Adipose tissue (tissue), 3 donors: ENCODE measurements around the gene SPATA32. TPM values are rescaled to one million over a fixed set of nuclear protein-coding genes. Genes with fewer than 3 reads are reported as not detected.

ENCODE experiments used
- H3K27ac ChIP-seq: one replicate; pipeline ENCODE4 v1.5.1; 2013; ENCODE audit warnings: low read depth, low read length
- WGBS, 3 donors: extraction: QIAGEN DNeasy Blood & Tissue Kit; methylation state at CpG; one replicate each; pipeline ENCODE4 v1.1.7; 2013; 5-methylcytosine and 5-hydroxymethylcytosine counted together
- polyA plus RNA-seq, 3 donors: library from polyadenylated mRNA; stranded (reverse); fragments of 200-250 nt; gene quantifications; one replicate each; pipeline ENCODE4 v1.2.3, GENCODE V29; 2013
- donor health status: healthy with polysubstance abuse.
- donor health status: Bipolar disorder and iron deficiency.
- donor health status: healthy.

The SPATA32 gene
- polyA plus RNA-seq, 3 donors = 0.05 to 0.07 TPM; not detected in 1

GRCh38 chr17:45296833-45297124, 34.9 kb upstream of the SPATA32 start:
- H3K27ac ChIP-seq = no peak overlapping the region

GRCh38 chr17:45296003-45296832, 34.3 kb upstream of the SPATA32 start:
- 69 to 94% (median 77%) methylated on average over 7 of the region's 7 CpGs for WGBS, 3 donors
- H3K27ac ChIP-seq = no peak overlapping the region

More at GRCh38 chr17:45296833-45297124, 34.9 kb upstream of the SPATA32 start:
- 32 to 49% (median 39%) methylated on average over 1 of the region's 1 CpG for WGBS, 3 donors

DNA sequence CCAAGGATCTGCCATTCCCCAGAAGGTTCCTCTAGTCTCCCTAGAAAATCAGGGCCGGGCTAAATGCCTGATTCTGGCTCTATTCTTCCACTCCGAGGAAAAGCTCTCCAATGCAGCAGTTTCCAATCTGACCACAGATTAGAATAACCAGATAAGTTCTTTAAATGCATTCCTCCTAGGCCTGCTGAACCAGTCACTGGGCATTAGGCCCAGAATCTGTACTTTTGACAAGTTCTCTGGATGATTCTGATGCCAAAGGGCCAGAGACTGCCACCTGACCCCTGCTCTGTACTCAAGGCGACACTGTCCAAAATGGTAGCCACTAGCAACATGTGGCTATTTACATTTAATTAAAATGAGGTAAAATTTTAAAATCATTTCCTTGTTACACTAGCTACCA, 32.6 kb upstream of the SPATA32 start:
- H3K27ac ChIP-seq = no peak overlapping the region
- 21 to 60% (median 50%) methylated on average over 3 of the region's 3 CpGs for WGBS, 3 donors

DNA sequence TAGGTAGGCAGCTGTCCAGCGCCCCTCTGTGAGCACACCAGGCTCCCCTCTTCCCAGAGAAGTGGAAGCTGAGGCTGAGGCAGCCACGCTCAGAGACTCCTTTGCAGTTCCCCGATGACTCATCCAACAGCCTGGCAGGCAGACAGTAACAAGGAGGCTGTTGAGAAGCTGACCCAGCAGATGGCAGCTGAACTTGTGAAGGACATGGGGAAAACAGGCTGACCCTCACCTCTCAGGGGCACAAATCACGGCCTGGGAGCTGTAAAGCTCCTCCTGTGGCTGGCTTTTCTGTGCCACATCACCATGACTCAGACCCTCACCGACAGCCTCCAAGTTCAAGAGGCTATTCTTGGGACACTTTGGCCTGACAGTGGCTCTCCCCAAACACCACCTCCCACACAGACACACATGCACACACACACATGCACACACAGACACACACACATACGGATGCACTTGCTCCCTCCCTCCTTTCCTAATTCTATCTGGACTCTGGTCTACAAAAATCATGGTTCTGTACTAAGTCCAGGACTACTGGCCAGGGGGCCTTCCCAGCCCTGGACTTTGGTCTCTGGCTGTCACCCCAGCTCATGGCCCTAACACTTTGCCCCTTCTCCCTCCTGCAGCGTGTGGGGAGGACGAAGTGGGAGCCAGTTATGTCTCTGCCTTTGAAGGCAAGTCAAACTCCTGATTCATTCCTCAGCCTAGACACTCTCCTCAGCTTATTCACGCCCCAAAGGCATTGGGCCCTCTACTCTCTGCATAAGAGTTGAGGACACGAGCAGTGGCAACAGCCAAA, 31.7 kb upstream of the SPATA32 start:
- H3K27ac ChIP-seq = no peak overlapping the region
- 31 to 49% (median 40%) methylated on average over 10 of the region's 10 CpGs for WGBS, 3 donors

DNA sequence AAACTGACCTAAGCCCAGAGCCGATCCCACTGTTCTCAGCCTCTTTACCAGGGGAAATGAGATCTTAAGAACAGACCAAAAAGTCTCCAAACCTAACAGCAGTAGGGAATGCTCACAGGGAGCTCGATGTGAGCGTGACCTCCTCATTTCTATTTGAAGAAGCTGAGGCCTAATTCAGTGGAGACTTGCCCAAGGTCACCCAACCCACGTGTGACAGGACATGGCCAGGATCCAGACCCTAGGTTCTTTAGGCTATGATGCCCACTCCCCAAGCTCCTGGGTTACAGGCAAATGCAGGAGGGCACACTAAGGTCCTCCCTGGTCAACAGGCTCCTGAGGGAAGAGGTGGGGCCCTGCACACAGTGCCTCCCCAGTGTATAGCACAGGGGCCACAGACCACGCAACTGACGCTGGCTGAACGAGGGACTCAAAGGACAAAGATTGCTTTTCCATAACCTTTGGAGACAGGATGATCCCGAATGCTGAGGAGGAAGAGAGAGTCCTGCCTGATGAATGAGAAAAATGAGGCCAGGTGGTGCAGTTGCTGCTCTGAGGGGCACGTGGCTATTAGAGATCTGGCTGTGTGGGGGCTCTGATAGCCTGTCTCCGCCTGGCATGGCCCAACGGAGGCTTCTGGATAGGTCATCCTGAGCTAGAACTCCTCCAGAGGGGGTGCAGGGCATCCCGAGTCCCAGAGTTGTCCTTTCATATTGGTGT, 31.0 kb upstream of the SPATA32 start:
- 53 to 75% (median 73%) methylated on average over 12 of the region's 12 CpGs for whole genome bisulfite sequencing, 3 donors
- H3K27ac ChIP-seq = no peak overlapping the region

GRCh38 chr17:45291171-45291805, 29.4 kb upstream of the SPATA32 start:
- H3K27ac ChIP-seq = no peak overlapping the region
- 42 to 72% (median 43%) methylated on average over 5 of the region's 5 CpGs for WGBS, 3 donors

DNA sequence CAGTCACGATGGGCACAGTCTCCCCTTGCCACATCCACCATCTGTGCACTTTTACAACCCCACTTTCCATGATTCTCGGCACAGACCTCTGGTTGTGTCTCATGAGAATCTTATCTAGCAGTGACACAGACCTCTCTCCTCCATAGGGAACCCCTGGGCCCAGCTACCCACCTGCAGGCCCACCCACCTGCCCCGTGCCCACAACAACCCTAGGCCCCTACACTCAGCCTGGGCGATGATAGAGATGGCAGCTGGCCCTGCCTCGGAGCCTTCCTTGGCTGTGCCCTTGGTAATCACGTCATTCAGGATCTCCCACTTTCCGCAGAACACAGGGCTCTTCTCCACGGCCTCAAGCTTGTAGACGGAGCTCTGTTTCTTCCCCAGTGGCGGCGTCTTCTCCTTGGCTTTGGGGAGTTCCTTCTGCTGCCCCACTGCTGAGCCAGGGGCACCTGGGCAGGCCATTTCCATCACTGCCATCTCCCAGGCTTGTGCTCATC, 28.4 kb upstream of the SPATA32 start:
- no peak overlapping the region for H3K27ac ChIP-seq
- 87 to 95% (median 94%) methylated on average over 11 of the region's 11 CpGs for WGBS, 3 donors

GRCh38 chr17:45289301-45290268, 27.7 kb upstream of the SPATA32 start:
- no peak overlapping the region for H3K27ac ChIP-seq
- 67 to 74% (median 74%) methylated on average over 15 of the region's 15 CpGs for WGBS, 3 donors

DNA sequence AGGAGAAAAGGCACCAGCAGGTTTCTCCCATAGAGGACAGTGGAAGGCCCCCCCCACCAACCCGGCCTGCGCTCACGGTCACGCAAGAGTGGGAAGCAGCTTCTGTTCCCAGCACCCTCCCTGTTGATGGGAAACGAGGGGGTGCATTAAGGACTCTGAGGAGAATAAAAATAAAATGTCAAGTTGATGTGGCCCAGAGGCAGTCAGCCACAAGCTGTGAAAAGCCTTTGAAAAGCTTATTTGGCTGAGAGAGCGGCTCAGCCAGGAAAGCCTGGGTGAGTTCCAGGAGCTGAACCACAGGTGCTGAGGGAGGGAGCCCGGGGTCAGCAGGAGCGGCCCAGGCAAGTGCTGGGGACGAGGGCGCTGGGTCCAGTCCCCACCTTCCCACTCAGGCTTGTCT, 26.9 kb upstream of the SPATA32 start:
- no peak overlapping the region for H3K27ac ChIP-seq
- WGBS, 3 donors = 38 to 90% (median 83%) methylated on average over 10 of the region's 10 CpGs

- WGBS, 3 donors = 49 to 76% (median 76%) methylated on average over 10 of the region's 10 CpGs
- H3K27ac ChIP-seq = no peak overlapping the region
These were observed 25.9 kb upstream of the SPATA32 start for GRCh38 chr17:45287526-45288500.

DNA sequence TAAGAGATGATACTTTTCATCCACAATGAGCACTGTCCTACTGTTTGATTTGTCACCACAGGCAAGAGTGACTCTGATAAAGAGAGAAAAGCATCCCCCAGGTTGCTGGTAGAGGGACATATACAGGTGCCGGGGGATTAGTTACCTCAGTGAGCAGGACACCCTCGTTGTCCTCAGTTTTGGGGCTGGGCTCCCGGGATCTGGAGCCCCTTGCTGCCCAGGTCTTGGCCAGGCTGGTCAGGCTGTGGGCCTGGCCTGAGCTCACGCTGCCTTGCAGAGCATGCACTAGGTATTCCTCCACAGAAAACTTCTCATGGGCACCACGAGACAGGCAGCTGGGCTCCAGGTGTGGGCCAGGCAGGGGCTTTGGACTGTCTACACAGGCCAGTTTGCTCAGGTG, 24.4 kb upstream of the SPATA32 start:
- no peak overlapping the region for H3K27ac ChIP-seq
- WGBS, 3 donors = 85 to 92% (median 91%) methylated on average over 5 of the region's 5 CpGs

- WGBS, 3 donors = 85% methylated on average over 21 of the region's 21 CpGs
- H3K27ac ChIP-seq = no peak overlapping the region
These were observed 22.6 kb upstream of the SPATA32 start for GRCh38 chr17:45284176-45285140.

DNA sequence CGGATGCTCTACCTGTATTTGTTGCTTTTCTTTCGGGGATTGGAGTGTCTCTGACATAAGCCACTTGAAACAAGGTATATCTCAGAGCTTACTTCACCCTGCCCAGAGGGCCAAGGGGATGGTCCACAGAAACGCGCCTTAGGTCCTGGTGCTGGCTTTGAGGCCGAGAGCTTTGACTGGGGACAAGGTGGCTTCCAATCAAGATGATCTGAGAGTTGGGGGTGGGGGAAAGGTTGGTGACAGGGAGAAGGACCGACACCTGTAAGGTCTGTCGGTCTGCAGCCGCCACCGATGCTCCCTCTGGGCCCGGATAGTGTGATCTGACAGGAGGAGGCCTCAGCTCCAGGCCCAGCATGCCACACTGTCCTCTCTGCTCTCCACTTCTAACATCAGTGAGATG, 21.8 kb upstream of the SPATA32 start:
- WGBS, 3 donors = 92 to 95% (median 93%) methylated on average over 9 to 10 of the region's 10 CpGs
- no peak overlapping the region for H3K27ac ChIP-seq

GRCh38 chr17:45282683-45283644, 21.1 kb upstream of the SPATA32 start:
- no peak overlapping the region for H3K27ac ChIP-seq
- WGBS, 3 donors = 73 to 80% (median 78%) methylated on average over 21 of the region's 21 CpGs
